ENCODE results near the gene BHMT. TPM values are rescaled to one million over a fixed set of nuclear protein-coding genes. Genes with fewer than 3 reads are reported as not detected.
A peak's percentile ranks its signal among the peaks of the same experiment; 100 is the strongest.
"Not testable (repeated sequence)": the region's sequence is repeated elsewhere in the genome, so short reads cannot be mapped to it uniquely, and the experiment has no call there.

BHMT gene
- total RNA-seq, 1 experiment from 2014 or later: 0.72 TPM

- H3K79me1 ChIP-seq (ENCODE audit: insufficient read depth, low read depth, low read length, poor library complexity, severe bottlenecking): no peaks in the 10 kb centered on the region
- Mint-ChIP-seq H3K27ac (0 out of 7 replicates have a peak overlapping the region, but pooled peaks of 1 of the 3 experiments have one; percentile 1), H3K27me3 (ENCODE audit: low read depth) (no peaks in the 10 kb centered on the region), H3K4me1 (peaks cover 1% of the 10 kb centered on the region in 2 experiments; a peak in 3 of 4 replicates), H3K9me3 (no peaks in the 10 kb centered on the region), H3K36me3 (ENCODE audit: insufficient read depth in 1 of 3, low read depth in 3 of 3) (no peaks in the 10 kb centered on the region), H3K4me3 (no peak overlapping the region)
- no peaks in the 10 kb centered on the region for H3K79me2 ChIP-seq (ENCODE audit: insufficient read depth, low read length)
- no peak overlapping the region for H3K14ac ChIP-seq (ENCODE audit: insufficient read depth, low read length)
- no peak overlapping the region for H3T11ph ChIP-seq (ENCODE audit: low read length)
- H3K4me1 ChIP-seq (ENCODE audit: insufficient read depth, low read length): no peaks in the 10 kb centered on the region
- H4K5ac ChIP-seq (ENCODE audit: insufficient read length, low read depth, low read length): no peak overlapping the region
- TF ChIP-seq, protein P1, sequence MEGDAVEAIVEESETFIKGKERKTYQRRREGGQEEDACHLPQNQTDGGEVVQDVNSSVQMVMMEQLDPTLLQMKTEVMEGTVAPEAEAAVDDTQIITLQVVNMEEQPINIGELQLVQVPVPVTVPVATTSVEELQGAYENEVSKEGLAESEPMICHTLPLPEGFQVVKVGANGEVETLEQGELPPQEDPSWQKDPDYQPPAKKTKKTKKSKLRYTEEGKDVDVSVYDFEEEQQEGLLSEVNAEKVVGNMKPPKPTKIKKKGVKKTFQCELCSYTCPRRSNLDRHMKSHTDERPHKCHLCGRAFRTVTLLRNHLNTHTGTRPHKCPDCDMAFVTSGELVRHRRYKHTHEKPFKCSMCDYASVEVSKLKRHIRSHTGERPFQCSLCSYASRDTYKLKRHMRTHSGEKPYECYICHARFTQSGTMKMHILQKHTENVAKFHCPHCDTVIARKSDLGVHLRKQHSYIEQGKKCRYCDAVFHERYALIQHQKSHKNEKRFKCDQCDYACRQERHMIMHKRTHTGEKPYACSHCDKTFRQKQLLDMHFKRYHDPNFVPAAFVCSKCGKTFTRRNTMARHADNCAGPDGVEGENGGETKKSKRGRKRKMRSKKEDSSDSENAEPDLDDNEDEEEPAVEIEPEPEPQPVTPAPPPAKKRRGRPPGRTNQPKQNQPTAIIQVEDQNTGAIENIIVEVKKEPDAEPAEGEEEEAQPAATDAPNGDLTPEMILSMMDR (conservative IDR thresholded peaks at IDR 0.05): no peak
- H3K18ac ChIP-seq (ENCODE audit: insufficient read length, low read depth, low read length): no peak overlapping the region
- no peak overlapping the region for H2BK120ac ChIP-seq (ENCODE audit: low read depth, low read length, poor library complexity, severe bottlenecking)
- H2BK12ac ChIP-seq (ENCODE audit: insufficient read length, low read depth, low read length): no peak overlapping the region
- no CpG with 5 or more reads among the region's 2 CpGs for WGBS (ENCODE audit: extremely low coverage, insufficient read length, low lambda C conversion rate)
- no peak overlapping the region for H3K9ac ChIP-seq (ENCODE audit: extremely low read depth, insufficient read length, low read length)
- H2BK5ac ChIP-seq (ENCODE audit: insufficient read length, low read length): no peak overlapping the region
- H3K23ac ChIP-seq (ENCODE audit: insufficient read length, low read depth, low read length): no peak overlapping the region
- H4K8ac ChIP-seq (replicated peaks; ENCODE audit: insufficient read length, low read depth, low read length): no peak overlapping the region
- H2BK15ac ChIP-seq (ENCODE audit: low read depth, low read length): no peak overlapping the region
- H2BK20ac ChIP-seq (ENCODE audit: low read depth, low read length, poor library complexity, severe bottlenecking): no peak overlapping the region
- no peak for DNase-seq
- no peak overlapping the region for H3K4ac ChIP-seq (ENCODE audit: low read depth, low read length)
- H3K4me2 ChIP-seq (ENCODE audit: insufficient read depth, insufficient read length, low read length): no peak overlapping the region
- H3K23me2 ChIP-seq (ENCODE audit: insufficient read length, low read depth, low read length, poor library complexity, severe bottlenecking): no peaks in the 10 kb centered on the region
- no peaks in the 10 kb centered on the region for H3K27me3 ChIP-seq (ENCODE audit: insufficient read depth, low read length)
- no peaks in the 10 kb centered on the region for H4K20me1 ChIP-seq (ENCODE audit: control insufficient read depth, insufficient read depth, insufficient read length)
- H3K9me3 ChIP-seq (ENCODE audit: control insufficient read depth, low read depth, low read length): no peaks in the 10 kb centered on the region
- no peak overlapping the region for H4K91ac ChIP-seq (ENCODE audit: insufficient read length, low read depth, low read length)
- H3K27ac ChIP-seq (ENCODE audit: insufficient read length, low read depth, low read length): no peak overlapping the region
- no peak overlapping the region for H3K56ac ChIP-seq (ENCODE audit: insufficient read length, low read depth, low read length)
- no peak overlapping the region for H2AFZ ChIP-seq (ENCODE audit: low read length)
- no peak overlapping the region for H2AK5ac ChIP-seq (ENCODE audit: insufficient read length, low read length)
Observed at GRCh38 chr5:79157305-79157704, 45.7 kb downstream of the BHMT start.

GRCh38 chr5:79161647-79162046 lies 50.0 kb downstream of the BHMT start:
- H3K23me2 ChIP-seq (ENCODE audit: insufficient read length, low read depth, low read length, poor library complexity, severe bottlenecking); H3K36me3 Mint-ChIP-seq (ENCODE audit: insufficient read depth in 1 of 3, low read depth in 3 of 3); H3K27me3 ChIP-seq (ENCODE audit: insufficient read depth, low read length); H3K27ac Mint-ChIP-seq; H3K56ac ChIP-seq (ENCODE audit: insufficient read length, low read depth, low read length); H2AK5ac ChIP-seq (ENCODE audit: insufficient read length, low read length); H2BK120ac ChIP-seq (ENCODE audit: low read depth, low read length, poor library complexity, severe bottlenecking); H3K79me1 ChIP-seq (ENCODE audit: insufficient read depth, low read depth, low read length, poor library complexity, severe bottlenecking); H2BK20ac ChIP-seq (ENCODE audit: low read depth, low read length, poor library complexity, severe bottlenecking); H4K5ac ChIP-seq (ENCODE audit: insufficient read length, low read depth, low read length); H2BK12ac ChIP-seq (ENCODE audit: insufficient read length, low read depth, low read length); H3K4ac ChIP-seq (ENCODE audit: low read depth, low read length); H3T11ph ChIP-seq (ENCODE audit: low read length); H4K8ac ChIP-seq (replicated peaks; ENCODE audit: insufficient read length, low read depth, low read length); H3K27me3 Mint-ChIP-seq (ENCODE audit: low read depth); H3K9me3 ChIP-seq (ENCODE audit: control insufficient read depth, low read depth, low read length); H3K14ac ChIP-seq (ENCODE audit: insufficient read depth, low read length); H3K79me2 ChIP-seq (ENCODE audit: insufficient read depth, low read length); DNase-seq; H4K20me1 ChIP-seq (ENCODE audit: control insufficient read depth, insufficient read depth, insufficient read length); H4K91ac ChIP-seq (ENCODE audit: insufficient read length, low read depth, low read length); H3K4me2 ChIP-seq (ENCODE audit: insufficient read depth, insufficient read length, low read length); H2BK15ac ChIP-seq (ENCODE audit: low read depth, low read length); H3K27ac ChIP-seq (ENCODE audit: insufficient read length, low read depth, low read length); H3K9ac ChIP-seq (ENCODE audit: extremely low read depth, insufficient read length, low read length); H2AFZ ChIP-seq (ENCODE audit: low read length); H3K4me1 ChIP-seq (ENCODE audit: insufficient read depth, low read length); H3K4me3 Mint-ChIP-seq; H3K4me1 Mint-ChIP-seq; H3K23ac ChIP-seq (ENCODE audit: insufficient read length, low read depth, low read length); H3K18ac ChIP-seq (ENCODE audit: insufficient read length, low read depth, low read length); H3K9me3 Mint-ChIP-seq; H2BK5ac ChIP-seq (ENCODE audit: insufficient read length, low read length): not testable (repeated sequence)
- WGBS (ENCODE audit: extremely low coverage, insufficient read length, low lambda C conversion rate): no CpG with 5 or more reads among the region's 7 CpGs
